HepG2 (cell line): ENCODE measurements around the gene MXRA7. TPM values are rescaled to one million over a fixed set of nuclear protein-coding genes. Genes with fewer than 3 reads are reported as not detected.

Source experiments
- ELF3 ChIP-seq: IDR thresholded peaks from 2 replicates; pipeline ENCODE4 v1.6.1; 2016; ENCODE audit warnings: missing genetic modification reagents, missing compliant biosample characterization
- KDM6A ChIP-seq: IDR thresholded peaks from 2 replicates; pipeline ENCODE4 v1.6.1; 2016; ENCODE audit warnings: low read depth
- LBX2 ChIP-seq: sonication (generic); formaldehyde crosslinking; IDR thresholded peaks from 2 replicates; pipeline ENCODE4 v1.5.0; 2020; ENCODE audit warnings: missing genetic modification reagents, mild to moderate bottlenecking, borderline replicate concordance
- MXD4 ChIP-seq: IDR thresholded peaks from 2 replicates; pipeline ENCODE4 v1.6.1; 2016; ENCODE audit warnings: mild to moderate bottlenecking, missing biosample characterization, missing genetic modification reagents
- NFE2L2 ChIP-seq: fragments of 150-350 bp; IDR thresholded peaks from 2 replicates; pipeline ENCODE4 v1.6.1; 2014; ENCODE audit warnings: low read length
- NPAS2 ChIP-seq: sonication (generic); formaldehyde crosslinking; IDR thresholded peaks from 2 replicates; pipeline ENCODE4 v1.8.0; 2022; ENCODE audit warnings: mild to moderate bottlenecking, missing genetic modification reagents, borderline replicate concordance
- PRMT3 ChIP-seq: sonication (generic); formaldehyde crosslinking; IDR thresholded peaks from 2 replicates; pipeline ENCODE4 v1.8.1; 2022; ENCODE audit warnings: low read depth, mild to moderate bottlenecking, moderate library complexity, missing genetic modification reagents, borderline replicate concordance
- REL ChIP-seq: sonication (generic); formaldehyde crosslinking; conservative IDR thresholded peaks from 2 replicates; pipeline ENCODE4 v1.8.0; 2022; ENCODE audit warnings: mild to moderate bottlenecking, missing genetic modification reagents, moderate library complexity
- SKIL ChIP-seq: sonication (generic); formaldehyde crosslinking; IDR thresholded peaks from 2 replicates; pipeline ENCODE4 v1.8.0; 2022; ENCODE audit warnings: missing genetic modification reagents, mild to moderate bottlenecking, moderate library complexity, borderline replicate concordance
- SMARCC2 ChIP-seq: fragments of 450-650 bp; IDR thresholded peaks from 2 replicates; pipeline ENCODE4 v1.6.1; 2017; ENCODE audit warnings: antibody characterized with exemption, mild to moderate bottlenecking
- ZKSCAN8 ChIP-seq: IDR thresholded peaks from 2 replicates; pipeline ENCODE4 v1.6.1; 2016; ENCODE audit warnings: borderline replicate concordance, missing genetic modification reagents, missing compliant biosample characterization
- ZNF292 ChIP-seq: sonication (generic); formaldehyde crosslinking; IDR thresholded peaks from 2 replicates; pipeline ENCODE4 v1.8.1; 2022; ENCODE audit warnings: mild to moderate bottlenecking, low read depth, missing genetic modification reagents, borderline replicate concordance
- ZNF512B ChIP-seq: sonication (generic); formaldehyde crosslinking; IDR thresholded peaks from 2 replicates; pipeline ENCODE4 v1.5.1; 2020; ENCODE audit warnings: missing genetic modification reagents, mild to moderate bottlenecking, borderline replicate concordance
- ZSCAN30 ChIP-seq: sonication (generic); formaldehyde crosslinking; IDR thresholded peaks from 2 replicates; pipeline ENCODE4 v1.5.0; 2020; ENCODE audit warnings: mild to moderate bottlenecking, missing genetic modification reagents
- polyA plus RNA-seq, 8 experiments: library from polyadenylated mRNA; depleted of rRNA in 3 of 8; stranded (reverse) in 7 of 8; unstranded in 1 of 8; fragments of >200 nt; fragmentation: Illumina TruSeq in 4 of 8; extraction: Trizol in 4 of 8; gene quantifications; 2 replicates each; pipeline versions ENCODE4 v1.2.1 to v1.2.3, GENCODE V29; 2011 to 2016; ENCODE audit warnings: low read depth in 4 of 8, missing spikeins in 1 of 8, mixed read lengths in 1 of 8; ENCODE audit not compliant: insufficient read depth in 1 of 8
- total RNA-seq, 5 experiments: library from RNA; depleted of rRNA; stranded (reverse); fragments of >200 nt; fragmentation: Illumina TruSeq; extraction: Trizol; gene quantifications; 2 replicates each; pipeline ENCODE4 v1.2.3, GENCODE V29; 2016; ENCODE audit warnings: low read depth in 1 of 5
- TF ChIP-seq, protein P1 (sequence below): sonication (generic); formaldehyde crosslinking; IDR thresholded peaks from 2 replicates; pipeline ENCODE4 v1.5.1; 2020; ENCODE audit warnings: missing genetic modification reagents, mild to moderate bottlenecking, borderline replicate concordance
- TF ChIP-seq, protein P2 (sequence below): sonication (generic); formaldehyde crosslinking; IDR thresholded peaks from 2 replicates; pipeline ENCODE4 v1.9.0; 2021; ENCODE audit warnings: missing genetic modification reagents, mild to moderate bottlenecking, borderline replicate concordance
- TF ChIP-seq, protein P3 (sequence below): sonication (generic); formaldehyde crosslinking; IDR thresholded peaks from 2 replicates; pipeline ENCODE4 v1.4.0; 2020; ENCODE audit warnings: missing genetic modification reagents

Gene MXRA7
- total and polyA plus RNA-seq, 2 of the 13 experiments (the other 11 are each of a cell fraction or from before 2014, with no cell fraction given) = 44.8 to 112 TPM

DNA sequence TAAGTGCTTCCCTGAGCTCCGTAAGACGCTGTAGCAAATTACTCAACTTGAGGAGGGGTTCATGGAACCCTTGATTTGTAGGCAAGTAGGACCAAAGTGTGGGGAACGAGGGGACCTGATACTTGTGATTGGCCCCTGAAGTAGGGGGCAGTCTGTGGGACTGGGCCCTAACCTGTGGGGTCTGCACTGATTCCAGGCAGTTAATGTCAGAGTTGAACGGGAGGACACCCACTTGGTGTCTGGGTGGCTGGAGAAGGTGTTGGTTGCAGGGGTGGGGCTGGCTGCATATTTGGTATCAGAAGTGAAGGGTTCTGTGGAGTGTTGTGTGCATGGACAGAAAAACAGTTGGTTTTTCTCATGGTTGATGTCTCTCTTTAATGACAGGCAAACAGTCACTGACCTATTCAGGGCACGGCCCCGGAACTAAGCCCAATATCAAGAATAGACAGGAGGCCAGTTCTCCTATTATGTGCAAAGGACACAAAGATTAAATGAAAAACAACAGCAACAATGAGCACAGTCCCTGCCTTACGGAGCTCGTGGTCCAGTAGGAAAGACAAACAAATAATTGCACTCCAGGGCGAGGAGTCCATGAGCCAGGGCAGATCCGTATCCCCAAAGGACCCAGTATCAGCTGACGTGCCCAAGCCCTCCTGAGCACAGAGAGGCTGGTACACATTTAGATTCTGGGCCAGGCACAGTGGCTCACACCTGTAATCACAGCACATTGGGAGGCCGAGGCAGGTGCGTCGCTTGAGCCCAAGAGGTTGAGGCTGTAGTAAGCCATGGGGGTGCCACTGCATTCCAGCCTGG lies 19.2 kb downstream of the MXRA7 start (continued):
- TF ChIP-seq MXD4 (CRISPR knock-in tag) (peak; percentile 71; the same call in 1 of the 2 replicates), SKIL (peak; percentile 89), NPAS2 (CRISPR knock-in tag) (no peak), ZKSCAN8 (CRISPR knock-in tag) (peak; percentile 83; the same call in 1 of the 2 replicates), PRMT3 (CRISPR knock-in tag) (no peak), ELF3 (CRISPR knock-in tag) (peak; percentile 94), NFE2L2 (no peak), ZSCAN30 (CRISPR knock-in tag) (no peak), ZNF512B (CRISPR knock-in tag) (0 out of 2 replicates have a peak, but pooled peaks have one; percentile 68), LBX2 (CRISPR knock-in tag) (no peak), ZNF292 (CRISPR knock-in tag) (peak; percentile 68; the same call in 1 of the 2 replicates), KDM6A (CRISPR knock-in tag) (no peak), REL (CRISPR knock-in tag) (no peak), SMARCC2 (0 out of 2 replicates have a peak, but pooled peaks have one; percentile 15)
- TF ChIP-seq, protein P1, sequence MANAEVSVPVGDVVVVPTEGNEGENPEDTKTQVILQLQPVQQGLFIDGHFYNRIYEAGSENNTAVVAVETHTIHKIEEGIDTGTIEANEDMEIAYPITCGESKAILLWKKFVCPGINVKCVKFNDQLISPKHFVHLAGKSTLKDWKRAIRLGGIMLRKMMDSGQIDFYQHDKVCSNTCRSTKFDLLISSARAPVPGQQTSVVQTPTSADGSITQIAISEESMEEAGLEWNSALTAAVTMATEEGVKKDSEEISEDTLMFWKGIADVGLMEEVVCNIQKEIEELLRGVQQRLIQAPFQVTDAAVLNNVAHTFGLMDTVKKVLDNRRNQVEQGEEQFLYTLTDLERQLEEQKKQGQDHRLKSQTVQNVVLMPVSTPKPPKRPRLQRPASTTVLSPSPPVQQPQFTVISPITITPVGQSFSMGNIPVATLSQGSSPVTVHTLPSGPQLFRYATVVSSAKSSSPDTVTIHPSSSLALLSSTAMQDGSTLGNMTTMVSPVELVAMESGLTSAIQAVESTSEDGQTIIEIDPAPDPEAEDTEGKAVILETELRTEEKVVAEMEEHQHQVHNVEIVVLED (CRISPR knock-in tag) = peak; percentile 42; the same call in 1 of the 2 replicates
- TF ChIP-seq, protein P2, sequence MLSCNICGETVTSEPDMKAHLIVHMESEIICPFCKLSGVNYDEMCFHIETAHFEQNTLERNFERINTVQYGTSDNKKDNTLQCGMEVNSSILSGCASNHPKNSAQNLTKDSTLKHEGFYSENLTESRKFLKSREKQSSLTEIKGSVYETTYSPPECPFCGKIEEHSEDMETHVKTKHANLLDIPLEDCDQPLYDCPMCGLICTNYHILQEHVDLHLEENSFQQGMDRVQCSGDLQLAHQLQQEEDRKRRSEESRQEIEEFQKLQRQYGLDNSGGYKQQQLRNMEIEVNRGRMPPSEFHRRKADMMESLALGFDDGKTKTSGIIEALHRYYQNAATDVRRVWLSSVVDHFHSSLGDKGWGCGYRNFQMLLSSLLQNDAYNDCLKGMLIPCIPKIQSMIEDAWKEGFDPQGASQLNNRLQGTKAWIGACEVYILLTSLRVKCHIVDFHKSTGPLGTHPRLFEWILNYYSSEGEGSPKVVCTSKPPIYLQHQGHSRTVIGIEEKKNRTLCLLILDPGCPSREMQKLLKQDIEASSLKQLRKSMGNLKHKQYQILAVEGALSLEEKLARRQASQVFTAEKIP (CRISPR knock-in tag) = no peak
- TF ChIP-seq, protein P3, sequence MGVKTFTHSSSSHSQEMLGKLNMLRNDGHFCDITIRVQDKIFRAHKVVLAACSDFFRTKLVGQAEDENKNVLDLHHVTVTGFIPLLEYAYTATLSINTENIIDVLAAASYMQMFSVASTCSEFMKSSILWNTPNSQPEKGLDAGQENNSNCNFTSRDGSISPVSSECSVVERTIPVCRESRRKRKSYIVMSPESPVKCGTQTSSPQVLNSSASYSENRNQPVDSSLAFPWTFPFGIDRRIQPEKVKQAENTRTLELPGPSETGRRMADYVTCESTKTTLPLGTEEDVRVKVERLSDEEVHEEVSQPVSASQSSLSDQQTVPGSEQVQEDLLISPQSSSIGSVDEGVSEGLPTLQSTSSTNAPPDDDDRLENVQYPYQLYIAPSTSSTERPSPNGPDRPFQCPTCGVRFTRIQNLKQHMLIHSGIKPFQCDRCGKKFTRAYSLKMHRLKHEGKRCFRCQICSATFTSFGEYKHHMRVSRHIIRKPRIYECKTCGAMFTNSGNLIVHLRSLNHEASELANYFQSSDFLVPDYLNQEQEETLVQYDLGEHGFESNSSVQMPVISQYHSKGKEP (CRISPR knock-in tag) = no peak
